HepG2 (cell line): ENCODE results near the gene NAPB. TPM values are rescaled to one million over a fixed set of nuclear protein-coding genes. Genes with fewer than 3 reads are reported as not detected.

ENCODE experiments used
- ARID4A ChIP-seq: sonication (generic); formaldehyde crosslinking; IDR thresholded peaks from 2 replicates; pipeline ENCODE4 v1.5.0; 2020; ENCODE audit warnings: mild to moderate bottlenecking, missing genetic modification reagents, borderline replicate concordance
- CBX5 ChIP-seq: sonication (generic); formaldehyde crosslinking; IDR thresholded peaks from 2 replicates; pipeline ENCODE4 v1.4.0; 2020; ENCODE audit warnings: missing genetic modification reagents, borderline replicate concordance
- GPBP1L1 ChIP-seq: sonication (generic); formaldehyde crosslinking; IDR thresholded peaks from 2 replicates; pipeline ENCODE4 v1.5.0; 2020; ENCODE audit warnings: mild to moderate bottlenecking, missing genetic modification reagents
- KLF13 ChIP-seq: sonication (generic); formaldehyde crosslinking; IDR thresholded peaks from 2 replicates; pipeline ENCODE4 v1.4.0; 2020; ENCODE audit warnings: mild to moderate bottlenecking, missing genetic modification reagents
- NFE2L1 ChIP-seq: sonication (generic); formaldehyde crosslinking; IDR thresholded peaks from 2 replicates; pipeline ENCODE4 v1.4.0; 2020; ENCODE audit warnings: missing genetic modification reagents, mild to moderate bottlenecking, borderline replicate concordance
- SRY ChIP-seq: sonication (generic); formaldehyde crosslinking; IDR thresholded peaks from 2 replicates; pipeline ENCODE4 v1.8.0; 2022; ENCODE audit warnings: mild to moderate bottlenecking, missing genetic modification reagents
- YY1 ChIP-seq: IDR thresholded peaks from 2 replicates; pipeline ENCODE4 v1.6.1; 2011; ENCODE audit warnings: low read length, low read depth, moderate library complexity, mild to moderate bottlenecking; ENCODE audit not compliant: insufficient read depth, insufficient replicate concordance
- polyA plus RNA-seq, 8 experiments: library from polyadenylated mRNA; depleted of rRNA in 3 of 8; stranded (reverse) in 7 of 8; unstranded in 1 of 8; fragments of >200 nt; fragmentation: Illumina TruSeq in 4 of 8; extraction: Trizol in 4 of 8; gene quantifications; 2 replicates each; pipeline versions ENCODE4 v1.2.1 to v1.2.3, GENCODE V29; 2011 to 2016; ENCODE audit warnings: low read depth in 4 of 8, missing spikeins in 1 of 8, mixed read lengths in 1 of 8; ENCODE audit not compliant: insufficient read depth in 1 of 8
- total RNA-seq, 5 experiments: library from RNA; depleted of rRNA; stranded (reverse); fragments of >200 nt; fragmentation: Illumina TruSeq; extraction: Trizol; gene quantifications; 2 replicates each; pipeline ENCODE4 v1.2.3, GENCODE V29; 2016; ENCODE audit warnings: low read depth in 1 of 5
- TF ChIP-seq, protein P1 (sequence below): sonication (generic); formaldehyde crosslinking; IDR thresholded peaks from 2 replicates; pipeline ENCODE4 v1.4.0; 2020; ENCODE audit warnings: missing genetic modification reagents

NAPB gene
- total and polyA plus RNA-seq, 2 of the 13 experiments (the other 11 are each of a cell fraction or from before 2014, with no cell fraction given), result 15.2 to 16.1 TPM

DNA sequence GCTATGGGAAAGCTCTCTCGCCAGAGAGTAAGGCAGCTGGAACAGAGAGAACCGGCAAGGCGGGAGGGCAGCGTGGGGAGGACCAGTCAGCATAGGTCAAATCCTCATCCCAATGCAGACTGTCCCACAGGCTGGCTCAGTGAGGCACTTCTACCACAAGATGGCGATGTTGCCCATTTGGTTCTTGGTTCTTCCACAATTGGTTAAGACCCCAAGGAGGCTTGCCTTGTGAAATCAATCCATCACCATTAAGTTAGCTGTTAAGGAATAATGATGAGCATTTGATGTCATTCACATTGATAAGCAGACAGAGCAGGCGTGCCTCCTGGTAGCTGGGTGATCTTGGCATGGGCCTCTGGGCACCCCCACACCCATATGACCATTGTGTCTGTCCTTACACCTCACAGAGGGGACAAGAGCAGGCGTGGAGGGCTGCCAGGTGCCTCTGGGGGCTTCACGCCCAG, 20.6 kb upstream of the NAPB start (continued):
- TF ChIP-seq KLF13 (CRISPR knock-in tag) (0 out of 2 replicates have a peak, but pooled peaks have one; percentile 69), GPBP1L1 (CRISPR knock-in tag) (no peak), ARID4A (CRISPR knock-in tag) (no peak), NFE2L1 (CRISPR knock-in tag) (no peak), SRY (CRISPR knock-in tag) (0 out of 2 replicates have a peak, but pooled peaks have one; percentile 13), CBX5 (CRISPR knock-in tag) (peak; percentile 80; the same call in 1 of the 2 replicates), YY1 (no peak)
- TF ChIP-seq, protein P1, sequence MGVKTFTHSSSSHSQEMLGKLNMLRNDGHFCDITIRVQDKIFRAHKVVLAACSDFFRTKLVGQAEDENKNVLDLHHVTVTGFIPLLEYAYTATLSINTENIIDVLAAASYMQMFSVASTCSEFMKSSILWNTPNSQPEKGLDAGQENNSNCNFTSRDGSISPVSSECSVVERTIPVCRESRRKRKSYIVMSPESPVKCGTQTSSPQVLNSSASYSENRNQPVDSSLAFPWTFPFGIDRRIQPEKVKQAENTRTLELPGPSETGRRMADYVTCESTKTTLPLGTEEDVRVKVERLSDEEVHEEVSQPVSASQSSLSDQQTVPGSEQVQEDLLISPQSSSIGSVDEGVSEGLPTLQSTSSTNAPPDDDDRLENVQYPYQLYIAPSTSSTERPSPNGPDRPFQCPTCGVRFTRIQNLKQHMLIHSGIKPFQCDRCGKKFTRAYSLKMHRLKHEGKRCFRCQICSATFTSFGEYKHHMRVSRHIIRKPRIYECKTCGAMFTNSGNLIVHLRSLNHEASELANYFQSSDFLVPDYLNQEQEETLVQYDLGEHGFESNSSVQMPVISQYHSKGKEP, result no peak
